Measurements from ENCODE around the gene ITGA1.

- no peak for TF ChIP-seq CTCF (conservative IDR thresholded peaks at IDR 0.05; ENCODE audit: low read length)
- no peak for TF ChIP-seq EZH2phosphoT487 (IDR thresholded peaks at IDR 0.05; ENCODE audit: borderline replicate concordance)
Observed at GRCh38 chr5:52773342-52773741, 14.4 kb upstream of the ITGA1 start.

Data from Loucy (cell line).